Endothelial cell of umbilical vein (primary cell): ENCODE results near the gene HEATR3. TPM values are rescaled to one million over a fixed set of nuclear protein-coding genes. Genes with fewer than 3 reads are reported as not detected.

Experiments used
- BruUV-seq: library from RNA; stranded (reverse); fragments of 400-500 nt; replicated peaks from 2 replicates; lab custom pipeline; 2021; lab: Mats Ljungman, UMichigan
- CTCF ChIA-PET: fragments of 300-600, 350-600 bp; sonication (Branson Sonifier 250); formaldehyde crosslinking; loops from one replicate; lab custom pipeline; 2021; ENCODE audit warnings: antibody characterized with exemption, inconsistent platforms; lab: Charles Lee
- POLR2A ChIA-PET: fragments of 300-600, 350-600 bp; sonication (Branson Sonifier 250); formaldehyde crosslinking; loops from one replicate; lab custom pipeline; 2021; ENCODE audit warnings: antibody characterized with exemption, inconsistent platforms; lab: Charles Lee
- DNase-seq: peaks from one replicate; pipeline ENCODE4 v3.0.0-alpha.2; 2011; ENCODE audit warnings: low read depth, low spot score
- FAIRE-seq: peaks from 2 replicates; lab custom pipeline; 2011; peaks lifted over from hg19 to GRCh38; lab: Jason Lieb, UNC
- H2AFZ ChIP-seq: 2 replicates; pipeline ENCODE4 v1.6.0; 2012; ENCODE audit warnings: low read depth, low read length, control low read depth, inconsistent platforms
- H3K27ac ChIP-seq: 2 replicates; pipeline ENCODE4 v1.5.1; 2011; ENCODE audit warnings: low read depth, mild to moderate bottlenecking, control low read depth, low read length, moderate library complexity; ENCODE audit not compliant: insufficient read depth
- H3K27me3 ChIP-seq, 2 experiments: 2 replicates each; pipeline versions ENCODE4 v1.6.0 to v1.6.1; 2011; ENCODE audit warnings: low read length in 2 of 2, mixed read lengths in 1 of 2; ENCODE audit not compliant: control insufficient read depth in 2 of 2, insufficient read depth in 2 of 2
- H3K36me3 ChIP-seq, 2 experiments: 2 replicates in 1 of 2; 3 replicates in 1 of 2; pipeline ENCODE4 v1.5.1; 2011; ENCODE audit warnings: low read length in 2 of 2, mild to moderate bottlenecking in 1 of 2, moderate library complexity in 1 of 2; ENCODE audit not compliant: control insufficient read depth in 2 of 2, insufficient read depth in 2 of 2; ENCODE audit errors: extremely low read depth in 1 of 2
- H3K4me1 ChIP-seq: 3 replicates; pipeline ENCODE4 v1.5.1; 2011; ENCODE audit warnings: mild to moderate bottlenecking, low read length; ENCODE audit not compliant: control insufficient read depth, insufficient read depth; ENCODE audit errors: extremely low read depth
- H3K4me2 ChIP-seq: 2 replicates; pipeline ENCODE4 v1.6.1; 2011; ENCODE audit warnings: low read length, control low read depth, mixed read lengths; ENCODE audit not compliant: insufficient read depth
- H3K4me3 ChIP-seq, 3 experiments: fragments of 200-600 bp in 1 of 3; sonication (generic), shearing (Covaris generic) in 1 of 3; replicated peaks in 1 of 3; 2 replicates each; pipeline ENCODE4 v1.5.1; 2011 to 2016; ENCODE audit warnings: control low read depth in 3 of 3, low read length in 3 of 3, mild to moderate bottlenecking in 2 of 3, inconsistent platforms in 1 of 3, low read depth in 1 of 3, moderate library complexity in 1 of 3; ENCODE audit not compliant: insufficient read depth in 1 of 3
- H3K79me2 ChIP-seq: 2 replicates; pipeline ENCODE4 v1.6.0; 2012; ENCODE audit warnings: low read length, inconsistent platforms; ENCODE audit not compliant: control insufficient read depth, insufficient read depth
- H3K9ac ChIP-seq: replicated peaks from 2 replicates; pipeline ENCODE3; 2011; ENCODE audit warnings: low read length, control low read depth; ENCODE audit not compliant: insufficient read depth; ENCODE audit errors: extremely low read depth
- H3K9me1 ChIP-seq: replicated peaks from 3 replicates; pipeline ENCODE4 v1.6.0; 2011; ENCODE audit warnings: mild to moderate bottlenecking, low read length; ENCODE audit not compliant: control insufficient read depth, insufficient read depth; ENCODE audit errors: extremely low read depth
- H3K9me3 ChIP-seq: replicated peaks from 2 replicates; pipeline ENCODE4 v1.5.1; 2012; ENCODE audit warnings: low read length, inconsistent platforms; ENCODE audit not compliant: control insufficient read depth, insufficient read depth
- H4K20me1 ChIP-seq: replicated peaks from 2 replicates; pipeline ENCODE3; 2011; ENCODE audit warnings: mild to moderate bottlenecking, low read length; ENCODE audit not compliant: control insufficient read depth, insufficient read depth; ENCODE audit errors: extremely low read depth
- EZH2 ChIP-seq: IDR thresholded peaks from 2 replicates; pipeline ENCODE4 v1.6.1; 2012; ENCODE audit warnings: borderline replicate concordance, low read depth, mild to moderate bottlenecking, moderate library complexity, low read length, inconsistent platforms; ENCODE audit not compliant: severe bottlenecking
- FOS ChIP-seq: IDR thresholded peaks from 2 replicates; pipeline ENCODE4 v1.6.1; 2011; ENCODE audit warnings: mild to moderate bottlenecking, low read length, moderate library complexity, borderline replicate concordance; ENCODE audit not compliant: insufficient read depth
- GATA2 ChIP-seq: IDR thresholded peaks from 2 replicates; pipeline ENCODE4 v1.7.0; 2011; ENCODE audit warnings: low read depth, mild to moderate bottlenecking, moderate library complexity, mixed read lengths, low read length; ENCODE audit not compliant: insufficient read length, insufficient read depth
- JUN ChIP-seq: IDR thresholded peaks from 2 replicates; pipeline ENCODE4 v1.6.1; 2011; ENCODE audit warnings: borderline replicate concordance, low read depth; ENCODE audit not compliant: insufficient read length, insufficient read depth
- POLR2AphosphoS5 ChIP-seq: IDR thresholded peaks from 2 replicates; pipeline ENCODE4 v1.6.1; 2012; ENCODE audit warnings: low read depth, mild to moderate bottlenecking, control low read depth, low read length, moderate library complexity; ENCODE audit not compliant: insufficient read depth
- dilution Hi-C: fragments of 300-500 bp; cut with MboI; formaldehyde crosslinking; loops from one replicate; pipeline ENCODE4 v1.15.0; 2019; ENCODE audit warnings: low sequenced_read_pairs; ENCODE audit not compliant: extremely low pct_ligation_motif_present
- intact Hi-C: fragments of 100-400 bp; cut with micrococcal nuclease; formaldehyde crosslinking; loops from one replicate; pipeline ENCODE4 v1.10.0; 2022
- polyA plus RNA-seq, 4 experiments: library from polyadenylated mRNA; depleted of rRNA in 3 of 4; stranded (reverse) in 3 of 4; unstranded in 1 of 4; fragments of >200 nt; gene quantifications; 2 replicates each; pipeline versions ENCODE4 v1.2.1 to v1.2.3, GENCODE V29; 2011 to 2012; ENCODE audit warnings: missing spikeins in 1 of 4
- total RNA-seq: library from RNA; stranded (reverse); gene quantifications from 2 replicates; pipeline ENCODE4 v1.2.3, GENCODE V29; 2021
- TF ChIP-seq, protein P1 (sequence below): IDR thresholded peaks from 2 replicates; pipeline ENCODE4 v1.6.1; 2011; ENCODE audit not compliant: insufficient read depth, insufficient read length
- TF ChIP-seq, protein P2 (sequence below), 2 donors: IDR thresholded peaks; 1 replicate in 1 of 2; 2 replicates in 1 of 2; pipeline ENCODE4 v1.5.1; 2011; ENCODE audit warnings: low read length in 2 of 2, mild to moderate bottlenecking in 2 of 2, moderate library complexity in 2 of 2, control low read depth in 1 of 2, inconsistent platforms in 1 of 2, low read depth in 1 of 2; ENCODE audit not compliant: insufficient read depth in 1 of 2; ENCODE audit errors: extremely low read depth in 1 of 2

Gene HEATR3
- total and polyA plus RNA-seq, 2 donors (not counting 3 experiments of a cell fraction or from before 2014, with no cell fraction given): 6.7 to 23.1 TPM

DNA sequence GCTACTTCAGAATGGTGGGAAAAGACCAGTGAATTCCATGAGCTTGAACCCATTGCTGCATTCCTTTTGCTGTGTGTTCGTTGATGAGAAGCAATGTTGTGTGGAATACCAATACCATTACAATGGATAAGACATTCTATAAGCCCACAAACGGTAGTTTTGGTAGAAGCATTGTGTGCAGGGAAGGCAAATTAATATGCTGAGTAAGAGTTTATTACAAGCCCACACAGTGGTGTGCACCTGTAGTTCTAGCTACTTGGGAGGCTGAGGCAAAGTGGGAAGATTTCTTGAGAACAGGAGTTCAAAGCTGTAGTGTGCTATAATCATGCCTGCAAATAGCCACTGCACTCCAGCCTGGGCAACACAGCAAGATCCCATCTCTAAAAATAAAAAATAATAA, 67.4 kb downstream of the HEATR3 start:
- no peak overlapping the region for H3K4me3 ChIP-seq
- no peak for DNase-seq
- FAIRE-seq: no peak
- H3K9ac ChIP-seq: no peak overlapping the region
- H3K27me3 ChIP-seq: no peaks in the 10 kb centered on the region
- POLR2A ChIA-PET: no interaction called here
- no peaks in the 10 kb centered on the region for H3K79me2 ChIP-seq
- H3K36me3 ChIP-seq: no peaks in the 10 kb centered on the region
- no peak overlapping the region for H3K4me2 ChIP-seq
- H2AFZ ChIP-seq: no peak overlapping the region
- CTCF ChIA-PET: interaction anchor here (1.6 to 1.7 kb wide), 2 partner anchors 66 to 77 kb away, joined by 5 read pairs; no protein-coding TSS in a partner anchor
- dilution Hi-C loops (no loop called here), intact Hi-C loops (no loop called here)
- H3K9me3 ChIP-seq: no peaks in the 10 kb centered on the region
- H3K9me1 ChIP-seq: no peaks in the 10 kb centered on the region
- no peak overlapping the region for H3K27ac ChIP-seq
- no peaks in the 10 kb centered on the region for H3K4me1 ChIP-seq
- H4K20me1 ChIP-seq: no peaks in the 10 kb centered on the region
- BruUV-seq: no TSS peak
- no peak for TF ChIP-seq JUN
- TF ChIP-seq FOS: no peak
- TF ChIP-seq EZH2: no peak
- no peak for TF ChIP-seq GATA2
- TF ChIP-seq, protein P1, sequence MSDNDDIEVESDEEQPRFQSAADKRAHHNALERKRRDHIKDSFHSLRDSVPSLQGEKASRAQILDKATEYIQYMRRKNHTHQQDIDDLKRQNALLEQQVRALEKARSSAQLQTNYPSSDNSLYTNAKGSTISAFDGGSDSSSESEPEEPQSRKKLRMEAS: no peak
- TF ChIP-seq POLR2AphosphoS5: no peak
- TF ChIP-seq, protein P2, sequence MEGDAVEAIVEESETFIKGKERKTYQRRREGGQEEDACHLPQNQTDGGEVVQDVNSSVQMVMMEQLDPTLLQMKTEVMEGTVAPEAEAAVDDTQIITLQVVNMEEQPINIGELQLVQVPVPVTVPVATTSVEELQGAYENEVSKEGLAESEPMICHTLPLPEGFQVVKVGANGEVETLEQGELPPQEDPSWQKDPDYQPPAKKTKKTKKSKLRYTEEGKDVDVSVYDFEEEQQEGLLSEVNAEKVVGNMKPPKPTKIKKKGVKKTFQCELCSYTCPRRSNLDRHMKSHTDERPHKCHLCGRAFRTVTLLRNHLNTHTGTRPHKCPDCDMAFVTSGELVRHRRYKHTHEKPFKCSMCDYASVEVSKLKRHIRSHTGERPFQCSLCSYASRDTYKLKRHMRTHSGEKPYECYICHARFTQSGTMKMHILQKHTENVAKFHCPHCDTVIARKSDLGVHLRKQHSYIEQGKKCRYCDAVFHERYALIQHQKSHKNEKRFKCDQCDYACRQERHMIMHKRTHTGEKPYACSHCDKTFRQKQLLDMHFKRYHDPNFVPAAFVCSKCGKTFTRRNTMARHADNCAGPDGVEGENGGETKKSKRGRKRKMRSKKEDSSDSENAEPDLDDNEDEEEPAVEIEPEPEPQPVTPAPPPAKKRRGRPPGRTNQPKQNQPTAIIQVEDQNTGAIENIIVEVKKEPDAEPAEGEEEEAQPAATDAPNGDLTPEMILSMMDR (IDR thresholded peaks at IDR 0.05; ENCODE audit: extremely low read depth in 1 of 2, insufficient read depth in 1 of 2, low read depth in 1 of 2, low read length in 2 of 2): no peak
